GM18519 (cell line): ENCODE results near the gene SLC51A.
"Not testable (repeated sequence)": the region's sequence is repeated elsewhere in the genome, so short reads cannot be mapped to it uniquely, and the experiment has no call there.

Experiments
- ATAC-seq: cut with Tn5 transposase; IDR thresholded peaks from one replicate; pipeline ENCODE4 v1.9.1; 2021; ENCODE audit warnings: mild to moderate bottlenecking, moderate library complexity; ENCODE audit not compliant: unreplicated experiment, low FRiP score

Gene SLC51A

DNA sequence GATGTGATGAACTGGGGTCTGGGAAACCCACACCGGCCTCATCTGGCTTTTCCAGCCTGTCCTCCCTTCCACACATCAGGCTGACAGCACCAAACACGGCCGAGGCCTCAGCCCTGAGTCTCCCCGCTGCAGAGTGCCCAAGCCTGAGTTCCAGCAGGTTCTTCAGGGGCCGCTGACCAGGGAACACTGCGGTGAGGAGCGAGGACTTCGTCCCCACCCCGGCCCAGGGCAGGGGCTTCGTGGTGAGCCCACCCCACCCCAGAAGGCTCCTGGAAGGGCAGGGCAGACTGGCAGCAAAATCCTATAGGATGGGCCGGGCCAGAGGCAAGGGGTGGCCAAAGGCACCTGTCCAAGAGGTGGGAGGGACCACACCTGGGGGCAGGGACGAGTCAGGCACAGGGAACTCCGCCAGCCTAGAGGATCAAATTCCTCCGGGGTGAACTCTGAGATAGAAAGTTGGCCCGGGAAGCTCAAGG is at the start of gene SLC51A:
TSS of gene SLC51A (plus strand) at position 446 of the 476 bp plus-strand sequence. CDS start 179 bp downstream, outside the sequence.
- no peak for ATAC-seq

GRCh38 chr3:196166741-196167140 is 49.6 kb upstream of the SLC51A start:
- ATAC-seq, result no peak

DNA sequence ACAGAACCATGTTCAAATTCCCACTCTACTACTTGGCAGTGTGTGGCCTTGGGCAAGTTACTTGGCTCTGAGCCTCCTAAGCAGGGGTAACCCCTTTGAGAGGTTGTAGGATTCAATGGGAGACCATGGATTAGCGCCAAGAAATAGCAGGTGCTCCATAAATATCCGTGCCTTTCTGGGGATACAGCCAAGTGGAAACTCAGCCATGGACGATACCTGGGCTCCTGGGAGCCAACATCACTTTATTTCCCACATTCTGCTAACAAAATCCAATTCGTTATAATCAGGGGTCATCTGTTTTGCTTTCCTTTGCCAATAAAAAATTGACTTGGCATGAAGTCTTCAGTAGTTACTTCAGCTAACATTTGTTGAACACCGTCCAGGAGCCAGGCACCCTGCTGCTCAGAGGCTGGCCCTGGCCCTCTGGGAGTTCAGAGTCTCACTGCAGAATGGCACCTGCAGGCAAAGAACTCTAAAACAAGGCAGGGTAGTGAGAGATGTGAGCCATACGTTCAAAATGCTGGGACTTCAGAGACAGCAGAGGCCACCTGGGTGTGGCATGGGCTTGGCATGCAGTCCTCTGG is 47.4 kb upstream of the SLC51A start:
- ATAC-seq, result no peak

DNA sequence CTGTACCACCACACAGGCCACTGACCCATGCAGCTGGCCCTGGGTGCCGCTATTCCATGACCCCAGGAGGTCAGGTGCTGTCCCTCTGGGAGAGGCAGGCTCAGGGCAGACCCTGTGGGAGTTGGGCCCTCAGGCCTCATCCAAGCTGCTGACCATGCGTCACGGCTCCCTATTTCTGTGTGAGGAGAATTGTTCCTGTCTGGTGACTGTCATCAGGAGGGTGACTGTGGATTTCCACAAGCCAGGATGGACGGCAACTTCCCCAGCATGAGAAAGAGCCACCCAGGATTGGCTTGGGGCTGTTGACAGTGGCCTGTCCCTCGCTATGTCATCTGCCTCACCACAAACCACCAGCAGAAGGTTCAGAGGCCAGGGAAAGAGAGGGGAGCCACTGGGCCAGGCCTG is 46.5 kb upstream of the SLC51A start:
- no peak for ATAC-seq

DNA sequence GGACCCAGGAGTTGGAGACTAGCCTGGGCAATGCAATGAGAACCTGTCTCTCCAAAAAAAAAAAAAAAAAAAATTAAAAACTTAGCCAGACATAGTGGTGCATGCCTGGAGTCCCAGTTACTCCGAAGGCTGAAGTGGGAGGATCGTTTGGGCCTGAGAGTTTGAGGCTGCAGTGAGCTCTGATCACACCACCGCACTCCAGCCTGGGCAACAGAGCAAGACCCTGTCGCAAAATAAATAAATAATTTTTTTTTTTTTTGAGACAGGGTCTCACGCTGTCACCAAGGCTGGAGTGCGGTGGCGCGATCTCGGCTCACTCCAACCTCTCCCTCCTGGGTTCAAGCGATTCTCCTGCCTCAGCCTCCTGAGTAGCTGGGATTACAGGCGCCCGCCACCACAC is 46.0 kb upstream of the SLC51A start:
- not testable (repeated sequence) for ATAC-seq

- ATAC-seq, result no peak
These were observed 41.7 kb upstream of the SLC51A start for GRCh38 chr3:196174652-196175051.

GRCh38 chr3:196175116-196175625 is 41.2 kb upstream of the SLC51A start:
- ATAC-seq, result no peak

- ATAC-seq, result no peak
These were observed 40.6 kb upstream of the SLC51A start for GRCh38 chr3:196175722-196176121.

GRCh38 chr3:196177567-196177966 is 38.8 kb upstream of the SLC51A start:
- ATAC-seq, result no peak

DNA sequence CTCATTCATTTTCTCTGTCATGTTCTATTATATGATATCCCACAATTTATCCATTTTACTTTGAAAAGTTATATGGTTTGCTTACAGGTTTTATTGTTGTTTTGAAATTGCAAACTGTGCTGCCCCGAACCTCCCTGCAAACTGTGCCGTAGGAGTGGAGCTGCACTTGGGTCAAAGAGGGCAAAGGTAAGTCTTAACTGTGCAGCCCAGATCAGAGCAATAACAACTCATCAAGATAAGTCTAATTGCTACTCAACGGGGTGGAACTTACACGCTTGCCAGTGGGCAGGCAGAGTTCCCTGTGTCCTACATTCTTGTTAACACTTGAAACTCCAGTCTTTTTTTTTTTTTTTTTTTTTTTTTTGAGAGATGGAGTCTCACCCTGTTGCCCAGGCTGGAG is 38.4 kb upstream of the SLC51A start:
- no peak for ATAC-seq

- no peak for ATAC-seq
These were observed 37.3 kb upstream of the SLC51A start for GRCh38 chr3:196178993-196179379.

DNA sequence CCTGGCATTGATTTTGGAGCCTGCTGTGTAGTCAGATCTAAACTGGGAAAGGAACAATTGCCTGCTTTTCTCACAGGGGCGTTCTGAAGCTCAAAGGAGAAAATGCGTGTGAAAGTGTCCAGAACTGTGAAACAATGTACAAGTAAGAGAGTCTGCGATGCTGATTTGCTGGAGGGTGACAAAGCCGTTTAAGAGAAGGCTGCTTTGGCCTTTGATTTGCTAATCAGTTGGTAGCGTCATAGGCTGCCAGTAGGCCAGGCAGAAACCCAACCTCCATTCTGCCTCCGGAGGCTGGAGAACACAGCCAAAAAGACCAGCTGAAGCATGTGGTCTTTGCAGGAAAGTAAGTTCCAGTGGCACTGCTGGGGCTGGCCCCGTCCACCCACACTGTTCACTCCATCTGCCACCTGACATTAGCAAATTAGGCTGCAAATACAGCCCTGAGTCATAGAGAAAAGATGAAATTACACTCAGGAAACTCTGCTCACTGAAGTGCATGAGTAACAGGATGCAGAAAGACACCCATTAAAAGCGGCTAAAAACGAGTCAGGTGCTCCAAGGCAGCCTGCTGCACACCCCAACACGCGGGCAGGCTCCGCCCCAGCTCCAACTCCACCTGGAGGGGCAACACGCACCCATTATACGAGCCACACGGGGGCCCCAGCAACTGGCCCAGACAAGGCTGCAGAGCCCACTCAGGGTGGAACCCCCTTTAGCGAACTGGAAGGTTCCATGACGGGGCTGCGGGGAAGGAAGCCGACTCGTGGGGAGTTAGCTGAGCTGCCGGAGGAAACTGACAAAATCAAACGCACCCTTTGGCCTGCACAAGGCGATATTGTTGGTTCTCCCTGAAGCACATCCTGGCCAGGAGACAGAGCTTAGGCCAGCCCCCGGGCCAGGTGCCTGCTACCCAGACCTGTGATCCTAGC is 36.7 kb upstream of the SLC51A start:
- ATAC-seq, result peak; percentile 50

- ATAC-seq, result no peak
These were observed 36.0 kb upstream of the SLC51A start for GRCh38 chr3:196180346-196180745.

DNA sequence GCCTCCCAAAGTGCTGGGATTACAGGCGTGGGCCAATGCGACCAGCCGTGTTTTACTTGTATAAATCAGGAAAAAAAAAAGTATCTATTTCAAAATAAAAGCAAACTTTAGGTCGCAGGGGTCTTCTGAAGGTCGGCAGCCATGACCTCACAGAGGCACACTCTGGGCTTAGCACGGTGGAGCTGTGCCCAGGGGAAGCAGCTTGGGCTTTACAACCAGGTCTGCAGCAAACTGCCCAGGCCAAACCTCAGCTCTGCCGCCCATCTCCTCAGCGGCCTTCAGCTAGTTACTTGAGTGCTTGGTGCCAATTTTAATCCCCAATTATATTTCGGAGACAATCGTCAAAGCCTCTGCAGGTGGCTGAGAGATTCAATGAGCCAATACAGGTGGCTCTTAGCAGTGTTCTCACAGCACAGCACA is 35.2 kb upstream of the SLC51A start:
- no peak for ATAC-seq

GRCh38 chr3:196184169-196184432 is 32.2 kb upstream of the SLC51A start:
- not testable (repeated sequence) for ATAC-seq

- no peak for ATAC-seq
These were observed 31.5 kb upstream of the SLC51A start for GRCh38 chr3:196184881-196185280.

- no peak for ATAC-seq
These were observed 29.4 kb upstream of the SLC51A start for GRCh38 chr3:196186651-196187573.

- no peak for ATAC-seq
These were observed 26.6 kb upstream of the SLC51A start for GRCh38 chr3:196189566-196190347.

GRCh38 chr3:196192036-196192523 is 24.3 kb upstream of the SLC51A start:
- ATAC-seq, result no peak
